GM12873 (cell line): ENCODE measurements around the gene FGGY.

Source experiments
- TF ChIP-seq, protein P1 (sequence below): IDR thresholded peaks from 2 replicates; pipeline ENCODE4 v1.5.1; 2012; ENCODE audit warnings: low read depth, mild to moderate bottlenecking, moderate library complexity, low read length, control low read depth; ENCODE audit not compliant: insufficient read depth; ENCODE audit errors: missing control alignments

Gene FGGY

GRCh38 chr1:59560807-59561450, 264.0 kb downstream of the FGGY start:
- TF ChIP-seq, protein P1, sequence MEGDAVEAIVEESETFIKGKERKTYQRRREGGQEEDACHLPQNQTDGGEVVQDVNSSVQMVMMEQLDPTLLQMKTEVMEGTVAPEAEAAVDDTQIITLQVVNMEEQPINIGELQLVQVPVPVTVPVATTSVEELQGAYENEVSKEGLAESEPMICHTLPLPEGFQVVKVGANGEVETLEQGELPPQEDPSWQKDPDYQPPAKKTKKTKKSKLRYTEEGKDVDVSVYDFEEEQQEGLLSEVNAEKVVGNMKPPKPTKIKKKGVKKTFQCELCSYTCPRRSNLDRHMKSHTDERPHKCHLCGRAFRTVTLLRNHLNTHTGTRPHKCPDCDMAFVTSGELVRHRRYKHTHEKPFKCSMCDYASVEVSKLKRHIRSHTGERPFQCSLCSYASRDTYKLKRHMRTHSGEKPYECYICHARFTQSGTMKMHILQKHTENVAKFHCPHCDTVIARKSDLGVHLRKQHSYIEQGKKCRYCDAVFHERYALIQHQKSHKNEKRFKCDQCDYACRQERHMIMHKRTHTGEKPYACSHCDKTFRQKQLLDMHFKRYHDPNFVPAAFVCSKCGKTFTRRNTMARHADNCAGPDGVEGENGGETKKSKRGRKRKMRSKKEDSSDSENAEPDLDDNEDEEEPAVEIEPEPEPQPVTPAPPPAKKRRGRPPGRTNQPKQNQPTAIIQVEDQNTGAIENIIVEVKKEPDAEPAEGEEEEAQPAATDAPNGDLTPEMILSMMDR: no peak

DNA sequence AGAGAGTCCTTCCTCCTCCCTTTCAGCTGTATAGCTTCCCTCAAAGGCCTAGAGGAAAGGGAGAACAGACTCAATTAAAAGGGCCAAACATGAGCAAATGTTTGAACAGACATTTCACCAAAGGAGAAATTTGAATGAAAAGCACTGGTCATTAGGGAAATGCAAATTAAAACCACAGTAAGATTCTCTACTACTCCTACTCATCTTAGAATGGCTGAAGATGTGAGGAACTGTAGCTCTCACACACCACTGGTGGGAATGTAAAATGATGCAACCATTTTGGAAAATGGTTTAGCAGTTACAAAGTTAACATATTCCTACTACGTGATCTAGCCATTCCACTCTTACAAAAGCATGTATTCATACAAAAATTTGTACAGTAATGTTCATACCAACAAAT, 264.9 kb downstream of the FGGY start:
- TF ChIP-seq, protein P1: no peak

- TF ChIP-seq, protein P1: no peak
Observed at GRCh38 chr1:59564192-59564891, 267.4 kb downstream of the FGGY start.

GRCh38 chr1:59565611-59566410, 268.9 kb downstream of the FGGY start:
- TF ChIP-seq, protein P1: no peak

GRCh38 chr1:59568158-59568935, 271.5 kb downstream of the FGGY start:
- TF ChIP-seq, protein P1: no peak

- TF ChIP-seq, protein P1: no peak
Observed at GRCh38 chr1:59569198-59569597, 272.3 kb downstream of the FGGY start.

DNA sequence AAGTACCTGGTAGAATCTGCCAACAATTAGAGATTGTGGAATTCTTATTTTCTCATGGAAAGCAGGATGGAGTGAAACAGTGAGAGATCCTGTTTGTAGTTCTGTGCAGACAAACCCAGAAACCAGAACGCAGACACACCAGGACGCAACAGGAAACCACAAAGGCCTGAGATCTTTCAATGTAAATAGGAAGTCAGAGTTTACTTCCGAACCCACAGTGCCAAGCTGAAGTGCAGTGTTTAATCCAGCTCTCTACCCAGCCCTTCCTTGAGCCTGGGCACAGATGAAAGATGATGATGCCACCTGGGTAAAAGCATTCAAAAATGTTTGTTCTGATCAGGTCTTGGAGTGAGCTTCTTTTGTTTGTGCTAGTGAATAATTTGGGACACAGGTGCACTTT, 273.6 kb downstream of the FGGY start:
- TF ChIP-seq, protein P1: no peak
